Fibroblast of lung (primary cell): ENCODE measurements around the gene ARL10.

Experiments used
- EZH2 ChIP-seq: IDR thresholded peaks from 2 replicates; pipeline ENCODE4 v1.5.1; 2012; ENCODE audit warnings: low read length, control low read depth, mild to moderate bottlenecking; ENCODE audit errors: missing control alignments
- TF ChIP-seq, protein P1 (sequence below), 2 donors: IDR thresholded peaks in 1 of 2; conservative IDR thresholded peaks in 1 of 2; 1 replicate in 1 of 2; 2 replicates in 1 of 2; pipeline ENCODE4 v1.5.1; 2011 to 2012; ENCODE audit warnings: low read length in 2 of 2, control low read depth in 1 of 2, inconsistent platforms in 1 of 2, low read depth in 1 of 2, mild to moderate bottlenecking in 1 of 2

DNA sequence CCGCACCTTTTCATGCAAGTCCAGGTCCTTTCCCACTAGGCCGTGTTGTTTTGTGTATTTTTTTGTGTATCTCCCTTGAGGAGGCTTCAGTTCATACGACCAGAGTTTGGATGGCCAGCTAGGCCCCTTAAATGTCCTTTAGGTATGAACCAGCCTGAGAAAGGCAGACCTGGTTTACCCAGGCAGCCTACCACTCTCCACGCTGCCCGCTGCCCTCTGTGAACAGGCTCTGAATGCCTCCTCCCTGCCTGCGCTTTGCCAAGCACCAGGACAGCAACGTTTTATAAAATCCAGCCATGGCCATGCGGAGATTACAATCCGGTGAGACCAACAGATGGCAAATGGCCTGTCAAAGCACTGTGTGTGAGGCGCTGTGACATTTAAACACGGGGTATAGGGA lies 51.7 kb downstream of the ARL10 start:
- TF ChIP-seq, protein P1, sequence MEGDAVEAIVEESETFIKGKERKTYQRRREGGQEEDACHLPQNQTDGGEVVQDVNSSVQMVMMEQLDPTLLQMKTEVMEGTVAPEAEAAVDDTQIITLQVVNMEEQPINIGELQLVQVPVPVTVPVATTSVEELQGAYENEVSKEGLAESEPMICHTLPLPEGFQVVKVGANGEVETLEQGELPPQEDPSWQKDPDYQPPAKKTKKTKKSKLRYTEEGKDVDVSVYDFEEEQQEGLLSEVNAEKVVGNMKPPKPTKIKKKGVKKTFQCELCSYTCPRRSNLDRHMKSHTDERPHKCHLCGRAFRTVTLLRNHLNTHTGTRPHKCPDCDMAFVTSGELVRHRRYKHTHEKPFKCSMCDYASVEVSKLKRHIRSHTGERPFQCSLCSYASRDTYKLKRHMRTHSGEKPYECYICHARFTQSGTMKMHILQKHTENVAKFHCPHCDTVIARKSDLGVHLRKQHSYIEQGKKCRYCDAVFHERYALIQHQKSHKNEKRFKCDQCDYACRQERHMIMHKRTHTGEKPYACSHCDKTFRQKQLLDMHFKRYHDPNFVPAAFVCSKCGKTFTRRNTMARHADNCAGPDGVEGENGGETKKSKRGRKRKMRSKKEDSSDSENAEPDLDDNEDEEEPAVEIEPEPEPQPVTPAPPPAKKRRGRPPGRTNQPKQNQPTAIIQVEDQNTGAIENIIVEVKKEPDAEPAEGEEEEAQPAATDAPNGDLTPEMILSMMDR (conservative IDR thresholded peaks at IDR 0.05 in 1 of 2, IDR thresholded peaks at IDR 0.05 in 1 of 2; ENCODE audit: low read depth in 1 of 2, low read length in 2 of 2) = no peak
- TF ChIP-seq EZH2 = no peak
